IPS-20b (cell line): ENCODE results near the gene GDF2.

Experiments
- H3K27ac ChIP-seq: one replicate; pipeline ENCODE4 v1.5.1; 2013; ENCODE audit warnings: low read length
- H3K27me3 ChIP-seq: 2 replicates; pipeline ENCODE4 v1.6.1; 2013; ENCODE audit warnings: mild to moderate bottlenecking, low read length, inconsistent platforms; ENCODE audit not compliant: insufficient read depth
- H3K36me3 ChIP-seq: 2 replicates; pipeline ENCODE4 v1.6.1; 2013; ENCODE audit warnings: low read depth, mild to moderate bottlenecking, inconsistent platforms, low read length, moderate library complexity; ENCODE audit not compliant: insufficient read depth
- H3K4me1 ChIP-seq: 2 replicates; pipeline ENCODE4 v1.6.1; 2013; ENCODE audit warnings: mild to moderate bottlenecking, control low read depth, inconsistent platforms, low read length, moderate library complexity; ENCODE audit not compliant: insufficient read depth
- H3K4me3 ChIP-seq: 2 replicates; pipeline ENCODE4 v1.5.1; 2013; ENCODE audit warnings: mild to moderate bottlenecking, low read length, inconsistent platforms
- H3K9ac ChIP-seq: 2 replicates; pipeline ENCODE4 v1.6.1; 2013; ENCODE audit warnings: low read depth, mild to moderate bottlenecking, inconsistent platforms, low read length, moderate library complexity
- H3K9me3 ChIP-seq: 2 replicates; pipeline ENCODE4 v1.6.1; 2013; ENCODE audit warnings: mild to moderate bottlenecking, low read depth, low read length, inconsistent platforms; ENCODE audit not compliant: insufficient read depth

Gene GDF2

DNA sequence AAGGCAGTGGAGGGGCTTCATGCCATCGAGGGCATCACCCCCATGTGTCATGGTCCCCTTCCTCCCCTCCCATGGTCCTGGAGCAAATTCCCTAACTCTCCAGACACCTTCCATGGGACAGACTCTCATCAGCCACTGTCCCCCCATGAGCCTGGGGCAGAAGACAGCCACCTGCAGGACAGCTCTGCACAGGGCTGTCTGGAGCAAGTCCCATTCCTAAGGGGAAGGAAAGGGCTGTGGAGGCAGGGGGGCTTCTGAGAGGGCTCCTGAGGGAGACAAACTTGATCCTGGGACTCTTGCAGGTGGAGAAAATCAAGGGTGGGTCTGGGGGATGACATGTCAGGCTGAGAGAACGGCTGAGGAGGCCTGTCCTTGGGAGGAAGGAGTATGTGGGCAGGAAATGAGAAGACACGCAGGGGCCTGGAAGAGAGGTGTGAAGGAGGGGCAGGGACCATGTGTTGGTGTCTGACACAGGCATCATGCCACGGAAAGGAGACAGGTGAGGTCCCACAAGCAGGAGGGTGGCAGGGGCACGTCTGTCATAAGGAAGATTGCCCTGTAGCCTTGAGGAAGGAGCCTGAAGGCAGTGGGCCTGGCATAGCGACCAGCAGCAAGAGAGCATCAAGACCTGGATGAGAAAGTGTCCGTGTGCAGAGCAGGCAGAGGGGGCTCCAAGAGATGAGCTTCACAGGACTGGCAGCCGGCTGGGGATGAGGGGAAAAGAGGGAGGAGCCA lies 36.7 kb upstream of the GDF2 start:
- H3K9ac ChIP-seq, result no peak overlapping the region

DNA sequence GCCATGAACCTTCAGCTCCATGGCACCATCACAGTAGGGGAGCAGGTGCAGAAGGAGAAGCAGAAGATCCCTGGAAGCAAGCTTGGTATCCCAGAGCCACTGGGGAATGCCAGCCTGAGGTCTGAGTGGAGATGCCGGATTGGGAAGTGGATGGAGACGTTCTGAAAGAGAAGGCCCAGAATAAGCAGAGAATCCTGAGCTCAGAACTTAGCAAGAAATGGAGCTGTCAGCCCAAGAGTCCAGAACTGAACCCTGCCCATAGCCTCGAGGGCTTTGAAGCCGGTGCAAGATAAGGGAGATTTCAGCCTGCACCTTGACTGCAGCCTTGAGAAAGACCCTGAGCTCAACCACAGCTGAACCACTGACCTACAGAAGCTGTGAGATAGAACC lies 36.1 kb upstream of the GDF2 start:
- Histone ChIP-seq H3K4me3 (no peak overlapping the region), H3K9me3 (no peaks in the 10 kb centered on the region)

More for the DNA sequence above, 36.7 kb upstream of the GDF2 start:
- no peak overlapping the region for H3K4me3 ChIP-seq
- H3K27ac ChIP-seq, result no peak overlapping the region
- no peaks in the 10 kb centered on the region for H3K9me3 ChIP-seq
- peaks cover 12% of the 10 kb centered on the region; the same call in 1 of the 2 replicates for H3K27me3 ChIP-seq
- no peaks in the 10 kb centered on the region for H3K36me3 ChIP-seq
- H3K4me1 ChIP-seq, result no peaks in the 10 kb centered on the region

DNA sequence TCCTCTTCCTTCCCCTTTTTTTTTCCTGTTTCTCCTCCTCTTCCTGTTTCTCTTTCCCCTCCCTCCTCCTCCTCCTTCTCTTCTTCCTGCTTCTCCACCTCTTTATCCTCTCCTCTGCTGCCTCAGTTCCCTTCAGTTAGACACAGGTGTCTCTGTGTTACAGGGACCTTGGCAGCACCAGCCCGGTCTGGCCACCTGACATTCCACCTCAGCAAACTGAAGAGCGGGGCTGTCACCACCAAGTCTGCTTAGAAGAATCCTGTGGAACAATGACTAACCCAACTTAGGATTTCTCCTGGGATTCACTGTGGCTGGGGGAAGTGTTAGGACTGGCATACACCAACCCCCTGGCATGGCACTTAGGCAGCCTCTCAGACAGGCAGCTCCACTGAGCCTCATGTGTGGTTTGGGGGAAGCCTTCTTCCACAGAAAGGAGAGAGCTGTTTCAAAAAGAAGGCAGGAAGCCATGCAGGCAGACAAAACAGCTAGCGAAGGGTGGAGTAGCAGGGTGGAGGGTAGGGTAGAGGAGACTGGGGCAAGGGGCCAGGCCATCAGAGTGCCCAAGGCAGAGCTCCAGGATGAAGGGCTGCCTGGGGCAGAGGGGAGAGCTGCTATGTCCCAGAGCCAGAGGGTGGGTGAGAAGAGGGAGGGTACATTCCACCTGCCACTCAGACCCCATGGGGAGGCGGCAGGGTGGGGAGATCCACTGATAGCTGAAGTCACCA lies 35.5 kb upstream of the GDF2 start:
- Histone ChIP-seq H3K4me3 (no peak overlapping the region), H3K36me3 (no peaks in the 10 kb centered on the region), H3K4me1 (no peaks in the 10 kb centered on the region), H3K27ac (no peak overlapping the region), H3K9ac (no peak overlapping the region), H3K9me3 (no peaks in the 10 kb centered on the region), H3K27me3 (peaks cover 12% of the 10 kb centered on the region; the same call in 1 of the 2 replicates)

More for the DNA sequence above, 36.1 kb upstream of the GDF2 start:
- H3K9ac ChIP-seq, result no peak overlapping the region
- H3K4me1 ChIP-seq, result no peaks in the 10 kb centered on the region
- no peak overlapping the region for H3K27ac ChIP-seq
- H3K27me3 ChIP-seq, result peaks cover 12% of the 10 kb centered on the region; the same call in 1 of the 2 replicates
- no peaks in the 10 kb centered on the region for H3K36me3 ChIP-seq

DNA sequence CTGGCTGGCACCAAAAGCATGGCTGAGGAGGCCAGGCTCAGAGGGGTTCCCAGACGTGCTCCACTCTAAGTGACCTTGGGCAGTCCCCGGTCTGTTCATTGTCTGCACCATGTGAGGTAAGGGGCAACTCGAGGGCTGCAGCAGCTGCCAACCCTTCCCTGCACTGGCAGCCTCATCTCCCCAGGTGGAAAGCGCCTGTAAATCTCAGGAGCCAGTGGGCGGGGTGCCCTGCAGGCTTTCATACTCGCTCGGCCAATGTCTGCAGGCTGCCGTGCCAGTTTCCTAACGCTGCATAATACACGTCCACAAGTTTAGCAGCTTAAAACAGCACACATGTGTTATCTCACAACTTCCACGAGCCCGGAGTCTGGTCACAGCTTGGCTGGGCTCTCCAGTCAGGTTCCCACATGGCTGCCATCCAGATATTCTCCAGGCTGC lies 34.9 kb upstream of the GDF2 start:
- H3K27ac ChIP-seq, result no peak overlapping the region
- H3K27me3 ChIP-seq, result peaks cover 12% of the 10 kb centered on the region; the same call in 1 of the 2 replicates
- no peaks in the 10 kb centered on the region for H3K4me1 ChIP-seq
- H3K4me3 ChIP-seq, result no peak overlapping the region
- H3K9me3 ChIP-seq, result no peaks in the 10 kb centered on the region
- H3K9ac ChIP-seq, result no peak overlapping the region
- H3K36me3 ChIP-seq, result no peaks in the 10 kb centered on the region

DNA sequence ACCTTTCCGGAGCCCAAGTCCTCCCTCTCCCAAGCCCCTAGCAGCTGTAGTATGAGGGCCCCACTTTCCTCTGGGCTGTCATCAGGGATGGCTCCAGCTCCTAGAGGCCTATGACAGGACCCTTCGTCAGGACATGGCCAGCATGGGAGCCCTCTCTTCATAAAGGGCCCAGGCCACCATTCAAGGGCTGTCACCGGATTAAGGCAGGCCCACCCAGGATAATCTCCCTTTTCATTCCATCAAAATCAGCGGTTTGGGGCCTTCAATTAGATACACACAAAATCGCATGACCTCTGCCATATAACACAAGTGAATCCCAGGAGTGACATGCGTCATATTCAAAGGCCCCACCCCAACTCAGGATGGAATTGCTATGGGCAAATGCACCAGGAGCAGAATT lies 34.4 kb upstream of the GDF2 start:
- H3K36me3 ChIP-seq, result no peaks in the 10 kb centered on the region
- H3K27ac ChIP-seq, result no peak overlapping the region
- no peak overlapping the region for H3K9ac ChIP-seq
- no peaks in the 10 kb centered on the region for H3K9me3 ChIP-seq
- no peaks in the 10 kb centered on the region for H3K4me1 ChIP-seq
- H3K4me3 ChIP-seq, result no peak overlapping the region
- H3K27me3 ChIP-seq, result peaks cover 12% of the 10 kb centered on the region; the same call in 1 of the 2 replicates

DNA sequence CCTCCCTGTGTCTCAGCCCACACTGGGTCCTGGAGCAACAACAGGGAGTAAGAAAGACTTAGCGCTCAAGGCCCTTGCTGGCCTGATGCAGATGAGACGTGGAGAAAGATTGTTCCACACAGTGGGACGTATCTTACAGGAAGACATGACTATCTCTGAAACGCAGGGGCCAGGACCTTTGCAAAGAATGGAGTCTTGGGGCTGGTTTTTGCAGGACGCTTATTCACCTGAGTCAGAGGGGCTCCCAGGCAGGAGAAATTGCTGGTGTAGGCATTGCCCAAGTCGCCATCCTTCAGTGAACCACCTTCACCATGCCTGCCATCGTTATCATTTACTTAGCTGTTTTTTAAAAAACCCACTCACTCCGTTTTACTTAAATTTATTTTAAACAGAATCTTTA lies 34.0 kb upstream of the GDF2 start:
- Histone ChIP-seq H3K27me3 (peaks cover 12% of the 10 kb centered on the region; the same call in 1 of the 2 replicates), H3K27ac (no peak overlapping the region), H3K36me3 (no peaks in the 10 kb centered on the region), H3K4me1 (no peaks in the 10 kb centered on the region), H3K9ac (no peak overlapping the region), H3K9me3 (no peaks in the 10 kb centered on the region), H3K4me3 (no peak overlapping the region)

DNA sequence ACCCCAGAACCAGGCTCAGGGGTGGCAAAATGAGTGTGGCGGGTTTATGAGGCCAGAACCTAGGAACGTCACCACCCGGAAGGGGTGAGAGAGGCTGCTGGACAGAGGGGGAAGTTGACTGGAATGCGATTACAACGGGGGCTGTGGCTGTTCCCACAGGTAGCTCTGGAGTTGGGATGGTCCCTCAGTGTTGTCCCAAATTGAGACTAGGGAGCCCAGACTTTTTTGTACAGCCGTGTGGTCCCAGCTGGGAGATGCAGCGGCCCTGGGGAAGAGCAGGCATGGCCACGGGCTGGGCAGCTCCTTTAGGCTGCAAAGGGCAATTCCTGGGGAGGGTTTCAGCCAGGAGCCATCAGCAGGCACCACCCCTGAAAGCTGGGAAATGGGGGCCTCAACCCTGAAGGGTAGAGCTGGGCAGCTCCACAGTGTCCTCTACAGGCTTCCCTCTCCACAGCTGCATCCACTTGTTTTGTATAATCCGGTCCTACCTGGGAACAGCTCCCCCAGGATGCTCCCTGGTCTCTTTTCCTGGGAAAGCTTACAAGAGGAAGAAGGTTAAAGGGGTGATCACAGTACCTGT lies 33.2 kb upstream of the GDF2 start:
- Histone ChIP-seq H3K9ac (no peak overlapping the region), H3K27me3 (peaks cover 12% of the 10 kb centered on the region; the same call in 1 of the 2 replicates), H3K9me3 (no peaks in the 10 kb centered on the region), H3K4me3 (no peak overlapping the region), H3K27ac (no peak overlapping the region), H3K36me3 (no peaks in the 10 kb centered on the region), H3K4me1 (no peaks in the 10 kb centered on the region)

DNA sequence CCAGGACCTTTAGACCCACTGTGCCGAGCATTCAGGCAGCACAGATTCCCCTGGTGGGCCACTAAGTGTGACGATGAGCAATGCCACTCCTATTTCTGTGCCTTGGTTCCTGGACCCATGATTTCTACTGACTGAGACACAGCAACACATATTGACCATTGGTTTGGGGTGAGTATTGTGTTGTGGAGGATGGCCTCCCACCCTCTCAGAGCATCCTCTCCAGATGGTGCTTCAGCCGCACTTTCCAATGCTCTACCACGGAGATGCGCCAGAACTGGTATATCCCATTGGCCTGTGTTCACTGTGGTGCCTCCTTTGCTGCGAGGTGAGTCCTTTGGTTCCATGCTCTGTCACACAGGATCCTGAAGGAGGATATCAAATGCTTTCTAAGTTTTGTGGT lies 32.3 kb upstream of the GDF2 start:
- Histone ChIP-seq H3K9me3 (no peaks in the 10 kb centered on the region), H3K36me3 (no peaks in the 10 kb centered on the region), H3K27me3 (peaks cover 12% of the 10 kb centered on the region; the same call in 1 of the 2 replicates), H3K4me1 (no peaks in the 10 kb centered on the region), H3K9ac (no peak overlapping the region), H3K4me3 (no peak overlapping the region), H3K27ac (no peak overlapping the region)

DNA sequence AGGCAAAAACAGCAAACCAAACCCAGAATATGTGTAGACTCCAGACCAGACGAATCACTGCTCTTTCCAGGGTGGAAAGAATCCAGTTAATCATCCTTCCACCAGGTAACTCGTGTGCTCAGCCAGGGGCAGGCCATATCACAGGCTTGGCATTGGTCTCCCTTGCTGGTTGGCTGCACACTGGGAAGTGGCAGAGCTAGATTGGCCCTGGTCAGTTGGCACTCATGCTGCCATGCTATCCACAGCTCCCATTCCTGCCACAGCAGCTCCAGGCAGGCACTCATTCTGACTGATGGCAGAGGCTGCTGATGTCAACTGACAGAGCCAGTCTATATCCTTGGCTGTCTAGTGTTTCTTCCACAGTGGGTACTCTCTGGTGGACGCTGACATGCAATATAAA lies 31.9 kb upstream of the GDF2 start:
- no peaks in the 10 kb centered on the region for H3K36me3 ChIP-seq
- no peak overlapping the region for H3K4me3 ChIP-seq
- H3K4me1 ChIP-seq, result no peaks in the 10 kb centered on the region
- H3K27ac ChIP-seq, result no peak overlapping the region
- no peak overlapping the region for H3K9ac ChIP-seq
- no peaks in the 10 kb centered on the region for H3K9me3 ChIP-seq
- H3K27me3 ChIP-seq, result peaks cover 11% of the 10 kb centered on the region; the same call in 1 of the 2 replicates

DNA sequence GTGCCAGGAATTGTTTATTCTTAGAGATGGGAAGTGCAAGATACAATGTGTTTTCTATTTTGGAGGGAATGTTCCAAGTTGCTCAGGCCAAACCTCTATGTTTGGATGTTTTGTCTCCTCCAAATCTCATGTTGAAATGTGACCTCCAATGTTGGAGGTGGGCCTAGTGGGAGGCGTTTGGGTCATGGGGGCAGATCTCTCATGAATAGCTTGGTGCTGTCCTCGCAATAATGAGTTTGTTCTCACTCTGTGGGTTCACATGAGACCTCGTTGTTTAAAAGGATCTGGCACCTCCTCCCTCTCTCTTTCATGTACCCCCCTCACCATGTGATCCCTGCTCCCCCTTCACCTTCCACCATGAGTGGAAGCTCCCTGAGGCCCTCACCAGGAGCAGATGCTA lies 30.6 kb upstream of the GDF2 start:
- Histone ChIP-seq H3K27me3 (no peaks in the 10 kb centered on the region; the same call in 1 of the 2 replicates), H3K4me3 (no peak overlapping the region), H3K4me1 (no peaks in the 10 kb centered on the region; the same call in 1 of the 2 replicates), H3K36me3 (no peaks in the 10 kb centered on the region), H3K9ac (no peak overlapping the region), H3K27ac (no peak overlapping the region), H3K9me3 (no peaks in the 10 kb centered on the region)

DNA sequence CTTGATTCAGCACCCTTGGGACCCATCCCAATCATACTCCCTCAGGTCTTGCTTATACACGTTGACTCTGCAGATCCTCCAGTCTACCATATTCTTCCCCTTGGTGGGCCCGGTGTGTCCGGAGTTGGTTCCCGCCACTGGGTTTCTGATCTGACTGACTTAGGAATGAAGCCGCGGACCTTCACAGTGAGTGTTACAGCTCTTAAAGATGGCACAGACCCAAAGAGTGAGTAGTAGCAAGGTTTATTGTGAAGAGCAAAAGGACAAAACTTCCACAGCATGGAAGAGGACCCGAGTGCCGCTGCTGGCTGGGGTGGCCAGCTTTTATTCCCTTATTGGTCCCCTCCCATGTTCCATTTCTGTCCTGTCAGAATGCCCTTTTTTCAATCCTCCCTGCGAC lies 28.2 kb upstream of the GDF2 start:
- no peaks in the 10 kb centered on the region for H3K9me3 ChIP-seq
- no peaks in the 10 kb centered on the region; the same call in 1 of the 2 replicates for H3K4me1 ChIP-seq
- no peaks in the 10 kb centered on the region for H3K36me3 ChIP-seq
- no peak overlapping the region for H3K9ac ChIP-seq
- no peak overlapping the region for H3K27ac ChIP-seq
- H3K27me3 ChIP-seq, result peaks cover 23% of the 10 kb centered on the region
- no peak overlapping the region for H3K4me3 ChIP-seq
